GM12891 (cell line): ENCODE measurements around the gene DNHD1.

Source experiments
- PAX5 ChIP-seq: IDR thresholded peaks from 2 replicates; pipeline ENCODE4 v1.6.1; 2011; ENCODE audit warnings: low read length, moderate library complexity, mild to moderate bottlenecking; ENCODE audit not compliant: insufficient read depth, severe bottlenecking
- POLR2A ChIP-seq: IDR thresholded peaks from 2 replicates; pipeline ENCODE4 v1.6.1; 2011; ENCODE audit warnings: low read depth, low read length, control low read depth
- POLR2AphosphoS5 ChIP-seq: IDR thresholded peaks from 2 replicates; pipeline ENCODE4 v1.6.1; 2011; ENCODE audit warnings: low read depth, low read length, control low read depth
- POU2F2 ChIP-seq: IDR thresholded peaks from 2 replicates; pipeline ENCODE4 v1.6.1; 2011; ENCODE audit warnings: low read depth, mild to moderate bottlenecking, control low read depth, low read length, moderate library complexity
- SPI1 ChIP-seq: IDR thresholded peaks from 2 replicates; pipeline ENCODE4 v1.6.1; 2011; ENCODE audit warnings: low read depth, low read length, control low read depth
- TAF1 ChIP-seq: IDR thresholded peaks from 2 replicates; pipeline ENCODE4 v1.6.1; 2011; ENCODE audit warnings: low read depth, low read length, control low read depth

GRCh38 chr11:6567371-6567745 lies 70.3 kb downstream of the DNHD1 start:
- TF ChIP-seq POLR2AphosphoS5: no peak
- TF ChIP-seq POLR2A: no peak
- TF ChIP-seq TAF1: no peak
- no peak for TF ChIP-seq SPI1
- no peak for TF ChIP-seq PAX5
- no peak for TF ChIP-seq POU2F2
